GM04504 (cell line): Measurements from ENCODE around the gene VSTM2B.
"Not testable (repeated sequence)": the region's sequence is repeated elsewhere in the genome, so short reads cannot be mapped to it uniquely, and the experiment has no call there.

Experiments used
- DNase-seq: peaks from one replicate; pipeline ENCODE4 v3.0.0-alpha.2; 2012; ENCODE audit warnings: low read depth

Gene VSTM2B

DNA sequence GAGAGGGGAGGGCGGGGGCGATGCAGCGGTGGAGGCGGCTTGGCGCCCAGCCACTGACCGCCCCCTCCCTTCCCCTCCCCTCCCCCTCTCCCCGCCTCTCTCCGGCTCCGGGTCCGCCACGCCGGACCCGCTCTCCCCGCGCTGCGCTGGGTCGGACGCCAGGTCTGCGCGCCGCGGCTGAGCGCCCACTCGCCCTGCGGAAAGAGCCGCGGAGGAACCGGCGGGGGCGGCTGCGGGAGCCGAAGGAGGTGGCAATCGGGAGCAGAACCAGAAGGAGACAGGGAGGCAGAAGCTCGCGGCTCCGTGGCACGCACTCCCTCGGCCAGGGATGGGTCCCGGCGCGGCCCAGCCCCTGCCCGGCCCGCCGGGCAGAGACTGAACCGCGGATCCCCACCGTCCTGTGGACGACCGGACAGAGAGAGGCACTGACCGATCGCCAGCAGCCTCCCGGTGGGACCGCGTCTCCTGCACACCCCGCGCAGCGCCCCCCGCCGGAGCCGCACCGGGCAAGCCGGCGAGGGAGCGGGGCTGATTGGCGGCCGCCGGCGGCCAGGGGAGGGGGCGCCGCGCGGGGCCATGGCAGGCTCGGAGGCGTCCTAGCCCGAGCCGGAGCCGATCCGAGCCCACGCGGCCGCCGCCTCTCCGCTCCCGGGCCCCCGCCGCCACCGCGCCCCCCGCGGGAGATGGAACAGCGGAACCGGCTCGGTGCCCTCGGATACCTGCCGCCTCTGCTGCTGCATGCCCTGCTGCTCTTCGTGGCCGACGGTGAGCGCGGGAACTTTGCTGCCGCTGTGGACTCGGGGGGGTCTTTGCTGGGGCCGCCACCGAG, at the start of gene VSTM2B:
TSS of gene VSTM2B (plus strand) at position 94 of the 829 bp plus-strand sequence. CDS start at position 684, 590 bp downstream.
- DNase-seq: no peak

DNA sequence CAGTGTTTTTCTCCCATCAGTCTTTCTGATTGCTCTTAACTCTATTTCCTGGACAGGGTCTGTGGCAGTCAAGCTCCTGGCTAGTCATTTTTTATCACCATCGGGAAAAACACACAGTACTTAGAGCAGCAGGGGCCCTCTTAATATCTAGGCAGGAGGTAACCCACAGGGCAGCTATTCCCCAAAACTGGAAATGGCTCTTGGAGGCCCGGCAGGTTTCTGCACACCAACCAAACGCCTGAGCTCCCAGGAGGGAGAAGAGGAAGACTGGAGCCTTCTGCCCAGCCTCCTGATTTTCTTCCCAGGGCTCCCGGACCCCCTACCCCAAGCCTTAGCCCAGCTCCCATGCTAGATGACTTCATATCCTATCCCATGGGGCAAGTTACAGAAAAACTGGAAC, 49.3 kb upstream of the VSTM2B start:
- DNase-seq: no peak

DNA sequence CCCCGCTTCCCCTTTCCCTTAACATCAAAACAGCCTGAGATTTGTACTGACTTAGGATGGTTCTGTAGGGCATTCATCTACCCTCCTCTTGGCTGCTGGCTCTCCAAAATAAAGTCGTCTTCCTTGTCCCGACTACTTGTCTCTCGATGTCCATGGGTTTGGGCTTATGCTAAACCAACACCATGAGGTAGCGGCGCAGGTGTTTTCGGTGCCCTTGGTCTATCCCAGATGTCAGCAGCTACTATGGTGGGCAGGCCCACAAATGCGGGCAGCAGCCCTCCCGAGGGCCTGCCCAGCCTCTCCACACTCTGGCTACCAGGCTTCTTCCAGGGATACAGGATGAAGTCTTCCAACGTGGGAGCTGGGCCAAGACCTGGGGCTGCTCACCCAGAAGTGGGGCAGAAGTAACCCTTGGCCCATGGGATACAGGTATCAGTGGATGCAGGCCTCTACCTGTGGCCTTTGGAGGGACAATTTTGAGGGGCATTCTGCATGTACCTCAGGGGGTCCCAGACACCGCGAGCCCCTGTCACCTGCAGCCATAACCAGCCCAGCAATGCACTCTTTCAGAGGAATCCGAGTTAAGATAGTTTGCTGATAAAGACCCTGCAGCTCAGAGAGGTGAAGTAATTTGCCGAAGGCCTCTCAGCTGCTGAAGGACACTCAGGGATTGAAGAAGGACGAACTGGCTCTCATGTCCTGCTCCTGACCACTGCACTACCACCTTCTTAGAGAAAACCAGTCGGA, 47.8 kb upstream of the VSTM2B start:
- DNase-seq: no peak

DNA sequence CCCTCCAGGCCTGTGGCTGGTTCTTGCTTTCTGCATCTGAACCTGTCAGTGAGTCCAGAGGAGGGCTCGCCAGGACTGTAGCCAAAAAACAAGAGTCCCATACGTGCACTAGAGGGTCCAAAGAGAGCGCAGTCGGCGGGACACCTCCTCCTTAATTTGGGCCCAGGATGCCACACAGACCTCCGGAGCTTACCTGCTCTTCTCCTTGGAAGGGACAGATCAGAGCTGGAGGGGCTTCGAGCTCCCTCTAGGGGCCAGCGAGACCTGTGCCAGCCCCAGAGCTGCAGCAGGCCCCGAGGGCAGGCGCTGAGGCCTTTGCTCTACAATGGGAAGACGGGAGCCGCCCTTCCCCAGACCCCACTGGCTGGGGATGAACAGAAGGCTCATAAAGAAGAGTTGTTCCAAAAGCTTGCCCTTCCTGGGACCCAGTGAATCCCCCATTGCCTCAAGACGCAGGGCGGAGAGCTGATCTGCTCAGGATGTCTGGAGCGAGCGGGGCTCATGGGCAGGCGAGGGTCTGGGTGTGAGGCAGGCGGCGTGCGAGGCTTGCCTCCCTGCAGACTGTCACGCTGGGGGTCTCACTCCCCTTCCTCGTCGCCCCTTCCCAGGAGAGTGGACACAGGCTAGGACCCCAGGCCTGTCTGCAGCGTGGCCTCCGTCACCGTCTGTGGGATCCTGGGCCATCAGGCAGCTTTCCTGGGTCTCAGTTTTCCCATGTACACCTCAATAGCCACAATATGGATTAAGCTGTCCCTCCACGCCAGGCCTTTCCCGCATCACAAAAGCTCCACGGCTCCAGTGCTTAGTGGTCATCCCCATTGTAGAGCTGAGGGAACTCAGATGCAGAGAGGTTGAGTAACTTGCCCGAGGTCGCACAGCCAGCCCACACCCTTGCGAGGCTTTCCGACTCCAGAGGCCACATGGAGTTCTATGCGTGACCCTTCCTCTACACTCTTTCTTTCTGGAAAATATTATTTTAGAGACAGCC, 46.9 kb upstream of the VSTM2B start:
- no peak for DNase-seq

DNA sequence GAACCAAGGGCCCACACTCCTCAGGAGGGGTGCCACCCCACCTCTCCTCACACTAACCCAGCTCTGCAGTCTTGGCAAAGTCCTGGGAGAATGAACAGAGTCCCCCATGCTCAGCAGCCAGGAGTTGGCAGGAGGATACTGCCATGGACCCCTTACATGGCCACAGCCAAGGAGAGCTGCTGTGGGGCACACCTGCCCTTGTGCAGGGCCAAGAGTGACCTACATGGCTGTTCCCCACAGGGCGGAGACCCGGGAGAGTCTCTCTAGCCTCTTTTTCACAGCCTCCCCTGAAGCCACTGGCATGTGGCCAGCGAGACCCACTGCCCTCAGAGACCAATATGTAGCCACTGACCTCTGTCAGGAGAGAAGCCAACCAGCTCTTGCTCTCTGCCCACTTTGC, 45.9 kb upstream of the VSTM2B start:
- DNase-seq: no peak

DNA sequence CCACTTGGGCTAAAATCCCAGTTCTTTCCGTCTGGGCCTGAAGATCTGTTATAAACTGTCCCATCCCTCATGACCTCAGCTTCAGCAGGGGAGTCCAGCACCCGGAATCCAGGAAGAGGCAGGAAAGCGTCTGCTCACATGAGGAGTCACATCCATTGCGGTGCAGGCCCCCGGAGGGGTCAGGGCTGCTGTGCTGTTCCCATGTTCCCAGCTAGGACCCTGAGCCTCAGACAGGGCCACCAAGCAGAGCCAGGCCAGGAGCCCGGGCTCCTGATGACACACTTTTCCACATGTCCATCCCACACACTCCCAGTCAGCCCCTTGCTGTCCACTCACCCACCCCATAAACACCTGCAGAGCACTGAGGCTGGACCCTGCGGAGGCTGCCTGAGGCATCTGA, 45.3 kb upstream of the VSTM2B start:
- DNase-seq: no peak

DNA sequence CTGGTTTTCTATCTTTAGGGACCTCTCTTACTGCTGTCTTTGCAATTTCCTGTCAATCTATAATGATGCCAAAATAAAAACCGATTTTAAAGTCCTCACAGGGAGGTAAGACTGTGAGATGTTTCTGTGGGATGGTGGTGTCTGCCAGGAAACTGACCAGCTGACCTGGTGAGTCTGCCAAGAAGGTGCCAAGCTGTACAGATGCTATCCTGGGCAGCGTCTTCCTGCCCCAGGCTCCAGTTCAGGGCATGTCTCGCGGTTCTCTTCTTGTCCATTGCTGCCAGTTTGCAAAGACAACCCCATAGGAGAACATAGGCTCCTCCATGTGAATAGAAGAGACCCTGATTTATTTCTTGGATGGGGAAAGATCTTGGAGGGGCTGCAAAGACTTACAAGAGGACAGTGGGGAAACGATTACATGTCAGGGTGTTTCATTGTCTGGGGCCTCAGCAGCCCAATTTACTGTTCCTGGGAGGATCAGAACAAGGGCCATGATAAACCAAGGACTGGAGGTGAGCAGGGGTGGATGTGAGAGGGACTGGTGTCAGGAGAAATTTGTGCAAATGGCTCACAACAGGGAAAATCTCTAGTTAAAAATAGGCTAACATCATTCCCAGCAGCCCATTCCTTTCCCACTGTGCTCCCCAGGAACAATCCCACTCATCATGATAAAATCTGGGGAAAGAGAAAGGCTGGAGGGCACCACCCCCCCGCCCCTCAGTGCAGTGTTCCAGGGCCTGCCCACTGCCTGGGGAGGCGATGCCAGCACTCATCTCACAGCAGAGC, 42.7 kb upstream of the VSTM2B start:
- DNase-seq: no peak

DNA sequence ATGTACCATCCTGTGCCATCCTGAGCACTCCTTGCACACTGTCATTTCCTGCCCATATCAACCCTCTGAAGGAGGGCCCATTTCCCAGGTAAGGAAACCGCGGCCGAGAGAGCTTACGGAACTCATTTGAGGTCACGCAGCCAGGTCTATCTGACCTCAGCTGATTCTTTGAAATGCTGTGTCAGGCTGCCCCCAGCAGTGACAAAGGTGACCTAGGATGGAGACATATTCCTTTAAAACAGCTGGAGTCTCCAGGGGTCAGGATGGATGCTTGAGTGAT, 42.2 kb upstream of the VSTM2B start:
- DNase-seq: no peak

DNA sequence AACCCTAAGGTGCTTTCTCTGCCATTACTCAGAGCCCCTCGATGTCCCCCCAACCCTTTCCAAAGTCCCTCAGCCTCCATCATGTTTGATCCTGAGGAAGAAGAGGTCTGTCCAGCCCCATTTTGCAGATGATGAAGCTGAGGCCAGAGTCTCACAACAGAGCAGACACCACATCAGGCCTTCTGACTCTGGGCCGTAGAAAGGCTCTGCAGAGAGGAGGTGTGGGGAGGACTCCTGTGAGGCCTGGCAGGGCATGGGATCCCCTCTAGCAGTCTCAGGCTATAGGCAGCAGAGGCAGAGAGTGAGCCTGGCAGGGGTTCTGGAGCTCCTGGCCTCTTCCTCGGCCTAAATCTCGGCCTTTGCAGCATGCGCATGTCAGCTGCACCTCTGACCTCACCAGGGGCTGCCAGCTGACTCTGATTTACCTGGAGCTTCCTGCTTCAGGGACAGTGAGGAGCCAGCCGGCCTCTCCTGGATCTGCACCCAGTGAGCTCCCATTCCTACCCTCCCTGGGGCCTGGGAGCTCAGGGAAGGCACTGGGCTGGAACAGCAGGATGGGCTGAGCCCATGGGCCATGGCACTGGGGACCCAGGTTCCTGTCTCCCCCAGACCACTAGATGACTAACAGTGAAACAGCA, 41.7 kb upstream of the VSTM2B start:
- no peak for DNase-seq

DNA sequence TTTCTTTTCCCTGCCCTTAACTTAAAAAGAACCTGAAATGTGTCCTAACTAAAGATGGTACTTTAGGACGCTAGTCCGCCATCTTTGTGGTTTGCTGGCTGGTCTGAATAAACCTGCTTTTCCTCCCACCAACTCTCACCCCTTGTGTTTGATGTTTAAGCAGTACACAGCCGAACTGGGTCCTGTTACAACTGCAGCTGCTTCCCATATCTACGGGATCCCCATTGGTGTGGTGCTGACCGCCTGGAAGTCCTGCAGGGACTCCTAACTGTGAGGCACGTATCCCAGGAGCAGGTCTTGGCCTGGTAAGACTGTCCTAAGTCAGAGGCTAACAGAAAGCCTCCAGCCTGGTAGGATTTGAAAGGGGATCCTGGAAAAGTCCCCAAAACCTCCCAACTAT, 40.9 kb upstream of the VSTM2B start:
- no peak for DNase-seq

DNA sequence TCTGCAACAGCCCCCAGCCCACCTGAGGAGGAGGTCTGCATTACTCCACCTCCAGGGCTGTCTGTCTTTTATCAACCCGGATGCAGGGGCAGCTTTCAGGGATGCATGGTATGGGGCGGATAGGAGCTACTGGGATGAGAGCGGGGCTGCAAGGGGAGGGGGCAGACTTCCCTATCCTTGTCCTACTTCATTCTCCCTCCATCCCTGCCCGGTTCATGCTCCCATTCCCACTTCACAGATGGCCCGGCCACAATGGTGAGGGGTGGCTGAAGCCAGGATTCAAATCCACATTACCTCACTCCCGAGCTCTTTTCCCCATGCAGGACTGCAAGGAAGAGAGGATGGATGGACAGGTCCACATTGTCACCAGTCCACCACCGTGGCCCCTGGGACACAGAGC, 40.5 kb upstream of the VSTM2B start:
- DNase-seq: no peak

DNA sequence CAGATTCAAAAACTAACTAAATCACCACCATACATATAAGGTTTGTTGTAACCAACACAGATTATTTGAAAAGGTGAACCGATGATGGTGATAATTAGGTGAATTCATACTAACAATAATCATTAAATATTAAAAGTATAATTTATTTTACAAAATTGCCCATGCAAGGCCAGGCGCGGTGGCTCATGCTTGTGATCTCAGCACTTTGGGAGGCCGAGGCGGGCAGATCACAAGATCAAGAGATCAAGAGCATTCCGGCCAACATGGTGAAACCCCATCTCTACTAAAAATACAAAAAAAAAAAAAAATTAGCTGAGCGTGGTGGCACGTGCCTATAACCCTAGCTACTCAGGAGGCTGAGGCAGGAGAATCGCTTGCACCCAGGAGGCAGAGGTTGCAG, 38.8 kb upstream of the VSTM2B start:
- DNase-seq: not testable (repeated sequence)

DNA sequence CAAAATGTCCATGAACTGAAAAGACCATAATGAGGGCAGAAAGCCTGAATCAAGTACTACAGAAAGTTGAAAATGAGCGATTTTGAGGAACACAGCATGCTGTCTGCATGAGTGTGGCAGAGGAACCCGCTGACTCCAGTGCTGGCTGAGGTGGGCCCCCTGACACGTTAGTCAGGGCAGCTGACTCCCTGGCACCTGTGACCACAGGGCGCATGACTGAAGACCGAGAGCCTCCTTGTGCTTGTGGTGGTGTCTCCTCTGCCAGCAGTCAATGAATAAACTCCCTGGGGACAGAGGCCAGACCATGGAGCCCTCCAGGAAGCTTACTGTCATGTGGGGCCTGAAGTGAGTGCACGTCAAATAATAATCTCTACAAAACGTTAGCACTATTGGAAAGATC, 38.4 kb upstream of the VSTM2B start:
- DNase-seq: no peak

DNA sequence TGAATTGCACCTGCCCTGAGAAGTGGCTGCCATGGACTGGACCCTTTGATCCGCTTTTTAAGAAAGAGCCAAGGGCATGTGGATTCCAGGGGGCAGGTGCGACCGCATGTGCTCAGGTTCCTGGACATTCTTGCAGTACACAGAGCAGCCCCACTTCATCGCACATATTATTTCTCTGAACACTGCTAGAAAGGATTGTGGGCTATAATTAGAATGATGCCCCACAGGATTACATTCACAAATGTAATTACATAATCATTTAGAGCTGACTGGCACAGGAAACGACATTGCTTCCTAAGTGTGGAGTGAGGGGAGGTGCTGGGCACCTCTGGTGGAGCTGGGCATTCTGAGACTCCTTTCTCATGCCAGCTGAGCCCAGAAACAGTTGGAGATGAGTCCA, 37.5 kb upstream of the VSTM2B start:
- no peak for DNase-seq

DNA sequence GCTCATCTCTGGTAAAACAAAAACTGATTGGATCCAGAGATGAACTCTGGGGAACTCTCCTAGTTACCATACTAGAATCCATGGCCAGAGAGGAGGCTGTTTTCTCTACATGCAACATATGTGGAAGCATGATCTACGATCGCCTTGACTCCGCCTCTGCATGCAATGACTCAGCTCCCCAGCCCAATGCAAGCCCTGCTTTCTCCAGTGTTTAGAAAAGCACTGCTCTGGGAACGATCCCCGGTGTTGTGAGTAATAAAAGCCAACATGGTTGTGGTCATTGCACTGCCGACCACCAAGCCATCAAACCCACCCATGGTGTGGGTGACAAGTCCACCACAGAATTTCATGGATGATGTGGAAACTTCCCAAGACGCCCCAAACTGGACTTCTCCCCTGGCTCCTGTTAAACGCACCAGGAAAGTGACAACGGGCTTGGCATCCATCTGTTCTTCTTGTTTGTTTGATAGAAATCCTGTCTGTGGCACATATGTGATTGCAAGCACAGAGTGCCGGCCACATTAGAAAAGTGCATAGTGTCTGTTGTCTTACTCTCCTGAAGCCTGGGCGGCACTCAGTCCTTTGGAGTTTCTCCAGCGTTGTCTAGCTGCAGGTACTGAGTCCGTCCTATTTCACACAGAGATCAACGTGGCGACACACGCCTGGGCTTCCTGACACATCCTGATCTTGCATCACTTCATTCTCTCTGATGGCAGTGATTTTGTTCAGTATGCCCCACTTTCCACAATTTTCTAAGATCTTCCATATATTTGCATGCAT, 36.4 kb upstream of the VSTM2B start:
- no peak for DNase-seq

DNA sequence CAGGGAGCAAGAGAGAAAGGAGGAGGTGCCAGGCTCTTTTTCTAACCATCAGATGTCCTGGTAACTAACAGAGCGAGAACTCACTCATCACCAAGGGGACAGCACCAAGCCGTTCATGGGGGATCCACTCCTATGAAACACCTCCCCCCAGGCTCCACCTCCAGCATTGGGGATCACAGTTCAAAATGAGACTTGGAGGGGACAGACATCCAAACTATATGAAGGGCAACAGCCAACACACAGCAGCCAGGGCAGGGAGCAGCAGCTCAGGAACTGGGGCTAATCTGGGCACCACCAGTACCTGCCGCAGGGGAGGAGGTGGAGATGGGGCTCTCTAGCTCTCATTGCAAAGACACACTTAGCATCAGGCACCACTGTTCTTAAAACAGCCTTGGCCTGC, 34.3 kb upstream of the VSTM2B start:
- DNase-seq: no peak

DNA sequence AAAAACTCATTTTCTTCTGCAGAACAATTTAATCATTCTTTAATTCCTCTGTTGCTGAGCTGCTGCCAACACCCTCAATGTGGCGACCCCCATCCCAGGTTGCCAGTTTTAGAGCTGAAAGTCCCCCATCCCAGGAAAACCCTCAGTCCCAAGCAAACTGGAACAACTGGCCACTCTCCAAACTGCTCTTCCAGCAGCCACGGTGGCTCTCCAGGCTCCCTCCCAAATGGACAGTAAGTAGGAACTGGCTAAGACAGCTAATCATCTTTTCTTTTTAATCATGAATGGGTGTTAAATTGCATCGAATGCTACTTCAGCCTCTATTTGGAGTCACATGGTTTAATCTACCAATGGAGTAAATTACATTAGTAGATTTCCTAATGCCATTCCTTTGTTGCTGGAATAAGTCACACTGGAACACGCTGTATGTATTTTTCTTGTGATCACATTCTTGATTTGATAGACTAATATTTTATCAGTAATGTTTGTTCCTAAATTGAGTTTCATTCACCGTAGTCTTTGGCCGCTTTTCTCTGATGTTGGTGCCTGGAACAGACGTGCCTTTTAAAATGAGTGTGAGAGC, 33.7 kb upstream of the VSTM2B start:
- no peak for DNase-seq

DNA sequence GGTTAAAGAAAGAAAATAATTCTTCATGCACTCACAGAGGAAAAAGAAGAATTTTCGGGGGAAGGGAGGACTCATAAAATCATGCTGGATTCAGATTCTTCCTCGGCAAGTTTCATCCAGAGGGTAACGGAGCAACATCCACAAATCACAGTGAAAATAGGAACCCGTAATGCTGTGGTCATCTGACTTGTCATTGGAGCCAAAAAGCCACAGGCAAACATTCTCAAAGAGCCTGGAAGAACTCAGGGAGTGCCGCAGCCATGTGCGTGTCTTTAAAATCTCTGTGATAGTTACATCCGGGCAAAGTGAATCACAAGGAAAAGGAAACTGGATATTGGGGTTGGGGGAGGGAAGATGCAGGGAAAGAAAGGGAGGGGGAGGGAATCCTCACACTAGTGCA, 33.0 kb upstream of the VSTM2B start:
- DNase-seq: no peak

DNA sequence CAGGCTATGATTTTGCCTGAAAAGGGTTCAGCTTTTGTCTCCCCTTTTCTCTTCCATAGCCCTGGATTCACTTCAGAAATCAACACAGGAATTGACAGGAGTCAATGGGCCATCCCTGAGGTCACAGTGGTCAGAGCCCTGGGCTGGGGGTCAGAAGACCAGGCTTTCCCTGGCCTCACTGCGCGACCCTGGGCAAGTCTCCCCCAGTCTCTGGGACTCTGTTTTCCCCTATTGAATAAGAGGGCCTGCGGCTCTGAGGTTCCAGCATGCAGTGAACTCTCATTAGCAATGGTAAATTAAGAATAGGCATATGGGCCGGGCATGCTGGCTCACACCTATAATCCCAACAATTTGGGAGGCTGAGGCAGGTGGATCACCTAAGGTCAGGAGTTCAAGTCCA, 30.7 kb upstream of the VSTM2B start:
- no peak for DNase-seq

DNA sequence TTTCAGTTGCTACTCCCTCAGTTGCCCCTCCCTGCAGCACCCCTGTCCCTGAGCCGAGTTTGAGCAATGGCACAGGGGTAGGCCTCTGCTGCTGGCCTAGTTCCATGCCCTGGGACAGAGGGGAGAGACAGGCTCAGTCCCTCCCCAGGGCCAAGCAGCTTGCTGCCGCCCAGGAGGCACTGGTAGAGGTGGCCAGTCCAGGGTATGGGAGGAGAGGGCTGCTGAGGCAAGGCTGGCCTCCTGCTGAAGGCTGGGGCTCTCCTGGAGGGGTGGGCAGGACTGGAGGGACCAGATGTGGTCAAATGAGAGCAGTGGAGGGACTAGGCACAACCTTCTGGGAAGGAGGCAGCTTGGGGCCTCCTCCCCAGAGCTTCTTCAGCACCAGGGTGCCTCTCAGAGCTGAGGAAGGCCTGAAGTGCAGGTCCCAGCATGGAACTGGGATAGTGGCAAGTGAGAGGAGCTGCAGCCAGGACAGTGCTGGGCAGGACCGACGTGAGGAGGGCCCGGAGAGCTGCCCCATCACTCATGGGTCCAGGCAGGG, 29.8 kb upstream of the VSTM2B start:
- no peak for DNase-seq
